ENCODE measurements around the gene B4GALT5.
A peak's percentile ranks its signal among the peaks of the same experiment; 100 is the strongest.
"Not testable (repeated sequence)": the region's sequence is repeated elsewhere in the genome, so short reads cannot be mapped to it uniquely, and the experiment has no call there.

The B4GALT5 gene, protein sequence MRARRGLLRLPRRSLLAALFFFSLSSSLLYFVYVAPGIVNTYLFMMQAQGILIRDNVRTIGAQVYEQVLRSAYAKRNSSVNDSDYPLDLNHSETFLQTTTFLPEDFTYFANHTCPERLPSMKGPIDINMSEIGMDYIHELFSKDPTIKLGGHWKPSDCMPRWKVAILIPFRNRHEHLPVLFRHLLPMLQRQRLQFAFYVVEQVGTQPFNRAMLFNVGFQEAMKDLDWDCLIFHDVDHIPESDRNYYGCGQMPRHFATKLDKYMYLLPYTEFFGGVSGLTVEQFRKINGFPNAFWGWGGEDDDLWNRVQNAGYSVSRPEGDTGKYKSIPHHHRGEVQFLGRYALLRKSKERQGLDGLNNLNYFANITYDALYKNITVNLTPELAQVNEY

DNA sequence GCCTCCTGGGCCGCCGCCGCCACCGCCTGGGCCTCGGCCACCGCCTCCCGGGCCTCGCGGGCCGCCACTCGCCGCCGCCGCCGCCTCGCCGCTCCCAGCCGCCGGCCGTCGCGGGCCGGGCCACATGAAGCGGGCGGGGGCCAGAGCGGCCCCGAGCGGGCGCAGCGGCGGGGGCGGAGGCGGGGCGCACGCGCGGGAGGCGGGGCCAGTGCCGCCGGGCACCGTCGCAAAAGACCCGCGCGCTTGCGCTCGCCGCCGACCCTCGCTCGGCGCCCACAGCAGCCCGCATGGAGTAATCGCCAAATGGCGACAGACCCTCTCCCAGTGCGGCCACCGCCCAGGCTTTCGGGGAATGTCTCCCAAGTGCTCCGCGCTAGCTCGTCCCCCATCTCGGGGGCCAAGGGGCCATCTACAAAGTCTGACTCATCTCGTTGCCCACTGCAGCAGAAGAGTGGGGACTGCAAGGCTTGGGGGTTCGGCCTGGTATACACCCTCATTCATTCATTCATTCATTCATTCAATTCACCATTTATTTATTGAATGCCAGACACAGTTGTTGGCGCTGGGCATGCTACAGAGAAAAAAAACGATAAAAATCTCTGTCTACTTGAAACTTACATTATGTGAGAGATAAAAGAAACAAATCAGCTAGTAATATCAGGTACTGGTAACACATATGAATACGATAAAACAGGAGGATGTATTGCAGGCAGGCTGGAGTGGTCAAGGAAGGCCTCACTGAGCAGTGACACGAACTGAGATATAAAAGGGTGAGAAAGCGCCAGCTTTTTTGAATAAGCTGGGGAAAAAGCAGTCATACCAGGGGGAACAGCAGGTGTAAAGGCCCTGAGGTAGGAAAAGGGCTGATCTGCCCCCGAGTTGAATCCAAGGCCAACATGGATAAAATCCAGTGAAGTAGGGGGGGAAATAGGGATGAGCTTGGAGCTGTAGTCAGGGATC lies at the start of gene B4GALT5:
Gene B4GALT5, minus strand, starts transcription at position 126 of the 960 bp plus-strand sequence. CDS start 188 bp downstream, outside the sequence.
- peak; percentile 87 to 91 (median 88) for DNase-seq

DNA sequence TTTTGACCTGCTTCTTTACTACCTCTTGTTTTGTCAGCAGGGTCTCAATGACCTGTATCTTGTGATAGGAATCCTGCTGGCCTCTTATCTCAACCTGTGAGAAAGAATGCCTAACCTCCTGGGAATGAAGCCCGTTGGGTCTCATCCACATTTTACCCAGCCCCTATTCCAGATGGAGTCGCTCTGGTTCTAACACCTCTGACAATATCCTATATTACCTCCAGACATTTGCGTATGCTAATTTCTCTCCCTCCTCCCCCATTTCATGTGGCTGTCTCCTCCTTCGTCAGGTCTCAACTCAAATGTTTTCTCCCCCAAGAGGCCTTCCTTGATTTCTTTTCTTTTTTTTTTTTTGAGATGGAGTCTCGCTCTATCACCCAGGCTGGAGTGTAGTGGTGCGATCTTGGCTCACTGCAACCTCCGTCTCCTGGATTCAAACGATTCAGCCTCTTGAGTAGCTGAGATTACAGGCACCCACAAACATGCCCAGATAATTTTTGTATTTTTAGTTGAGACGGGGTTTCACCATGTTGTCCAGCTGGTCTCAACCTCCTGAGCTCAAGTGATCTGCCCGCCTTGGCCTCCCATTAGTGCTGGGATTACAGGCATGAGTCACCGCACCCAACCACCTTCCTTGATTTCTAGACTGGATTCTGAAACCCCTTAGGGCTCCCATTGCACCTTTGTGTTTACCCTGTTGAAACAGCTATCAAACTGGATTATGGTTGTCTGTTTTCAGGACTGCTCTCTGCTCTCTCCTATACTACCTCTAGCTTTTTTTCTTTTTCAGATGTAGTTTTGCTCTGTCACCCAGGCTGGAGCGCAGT lies 49.5 kb upstream of the B4GALT5 start:
- no peak for DNase-seq

DNA sequence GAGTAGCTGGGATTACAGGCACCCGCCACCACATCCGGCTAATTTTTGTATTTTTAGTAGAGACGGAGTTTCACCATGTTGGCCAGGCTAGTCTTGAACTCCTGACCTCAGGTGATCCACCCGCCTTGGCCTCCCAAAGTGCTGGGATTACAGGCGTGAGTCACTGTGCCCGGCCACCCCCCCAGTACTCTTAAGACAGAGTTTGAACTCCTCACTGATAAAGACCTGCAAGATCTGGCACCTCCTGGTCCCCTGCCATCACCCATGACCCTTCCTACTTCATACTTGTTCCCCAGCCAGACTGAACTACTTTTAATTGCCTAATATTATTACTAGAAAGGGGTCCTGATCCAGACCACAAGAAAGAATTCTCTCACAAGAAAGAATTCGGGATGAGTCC lies 48.2 kb upstream of the B4GALT5 start:
- DNase-seq = not testable (repeated sequence)

DNA sequence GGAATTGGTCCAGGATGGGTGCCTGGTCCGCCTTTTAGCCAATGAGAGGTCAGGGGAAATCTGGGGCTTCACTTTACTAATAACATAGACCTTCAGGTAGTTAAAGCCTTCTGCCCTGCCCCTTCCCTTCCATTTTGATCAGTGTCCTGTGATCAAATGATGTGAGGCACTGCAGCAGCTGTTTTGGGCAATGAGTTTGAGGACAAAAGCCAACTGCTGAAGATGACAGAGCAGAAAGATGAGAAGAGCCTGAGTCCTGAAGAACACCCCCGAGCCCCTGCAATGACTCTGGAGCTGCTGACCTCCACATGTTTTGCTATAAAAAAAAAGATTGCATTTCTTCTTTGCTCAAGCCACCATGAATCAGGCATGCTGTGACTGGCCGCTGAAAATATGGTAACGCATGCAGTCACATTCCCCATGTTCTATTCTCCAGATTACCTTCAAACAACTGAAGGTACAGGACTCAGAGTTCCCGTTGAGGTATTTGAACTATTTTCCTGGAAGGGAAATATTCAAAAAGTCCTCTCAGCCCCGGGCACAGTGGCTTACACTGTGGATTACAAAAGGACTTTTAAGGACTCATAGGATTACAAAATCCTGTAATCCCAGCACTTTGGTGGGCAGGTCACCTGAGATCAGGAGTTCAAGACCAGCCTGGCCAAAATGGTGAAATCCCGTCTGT lies 45.7 kb upstream of the B4GALT5 start:
- no peak for DNase-seq

DNA sequence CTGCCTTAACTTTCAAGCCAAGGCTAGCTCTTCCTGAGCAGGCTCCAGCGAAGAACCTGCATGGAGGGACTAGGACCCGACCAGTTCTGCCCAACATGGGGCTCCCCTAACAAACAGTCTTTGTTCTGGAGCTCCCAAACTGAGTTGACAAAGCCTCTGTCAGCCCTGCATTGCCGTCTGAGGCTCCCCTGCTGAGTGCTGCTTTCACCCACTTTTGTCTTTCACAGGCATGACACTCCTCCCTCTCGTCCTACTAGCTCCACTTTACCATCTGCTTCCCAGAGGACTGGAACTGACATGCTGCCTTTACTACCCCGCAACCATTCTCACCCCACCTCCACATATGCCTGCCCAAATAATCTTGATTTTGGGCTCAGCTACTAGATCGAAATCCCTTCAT lies 45.1 kb upstream of the B4GALT5 start:
- DNase-seq = peak in 1 of 3 experiments; percentile 11

DNA sequence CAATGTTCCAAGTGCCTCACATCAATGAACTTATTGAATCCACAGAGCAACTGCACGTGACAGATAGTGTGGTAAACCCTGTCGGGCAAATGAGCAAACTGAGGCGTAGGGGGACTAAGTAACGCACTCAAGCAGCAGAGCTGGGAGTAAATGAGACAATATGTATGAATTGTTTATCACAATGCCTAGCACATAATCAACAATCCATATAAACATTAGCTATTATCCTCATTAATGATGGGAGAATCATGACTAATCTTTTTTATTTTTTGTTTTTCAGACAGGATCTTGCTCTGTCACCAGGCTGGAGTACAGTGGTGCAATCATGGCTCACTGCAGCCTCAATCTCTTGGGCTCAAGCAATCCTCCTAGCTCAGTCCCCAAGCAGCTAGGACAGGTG lies 43.9 kb upstream of the B4GALT5 start:
- DNase-seq = no peak

DNA sequence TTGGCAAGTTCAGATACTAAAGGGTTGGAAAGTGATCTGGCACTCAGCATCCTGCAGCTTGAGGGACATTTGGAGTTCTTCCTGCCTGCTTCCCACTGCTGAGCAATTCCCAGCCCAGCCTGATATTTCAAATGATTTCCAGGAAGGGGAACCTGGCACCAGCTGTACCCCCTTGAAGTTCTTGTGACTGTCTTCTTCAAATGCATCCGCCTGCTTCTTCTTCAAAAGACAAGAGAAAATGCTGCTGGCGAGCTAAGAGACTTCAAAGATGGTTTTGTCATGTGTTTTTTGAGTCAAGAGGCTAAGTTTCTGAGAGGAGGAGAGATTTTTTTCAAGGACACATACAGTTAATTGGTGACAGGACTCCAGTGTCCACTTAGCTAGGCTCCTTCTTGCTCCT lies 42.6 kb upstream of the B4GALT5 start:
- DNase-seq = no peak

DNA sequence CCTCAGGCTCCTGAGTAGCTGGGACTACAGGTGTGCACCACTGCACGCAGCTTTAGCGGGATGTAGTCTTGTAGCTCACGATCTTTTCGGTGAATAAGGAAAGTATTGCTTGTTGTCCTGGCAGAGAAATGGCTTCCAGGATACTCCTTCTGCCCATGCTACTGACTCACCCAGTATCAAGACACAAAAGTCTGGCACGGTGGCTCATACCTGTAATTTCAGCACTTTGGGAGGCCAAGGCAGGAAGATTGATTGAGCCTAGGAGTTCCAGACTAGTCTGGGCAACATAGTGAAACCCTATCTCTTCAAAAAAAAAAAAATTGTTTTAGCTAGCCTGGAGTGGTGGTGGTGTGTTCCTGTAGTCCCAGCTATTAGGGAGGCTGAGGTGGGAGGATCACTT lies 40.9 kb upstream of the B4GALT5 start:
- DNase-seq = no peak

DNA sequence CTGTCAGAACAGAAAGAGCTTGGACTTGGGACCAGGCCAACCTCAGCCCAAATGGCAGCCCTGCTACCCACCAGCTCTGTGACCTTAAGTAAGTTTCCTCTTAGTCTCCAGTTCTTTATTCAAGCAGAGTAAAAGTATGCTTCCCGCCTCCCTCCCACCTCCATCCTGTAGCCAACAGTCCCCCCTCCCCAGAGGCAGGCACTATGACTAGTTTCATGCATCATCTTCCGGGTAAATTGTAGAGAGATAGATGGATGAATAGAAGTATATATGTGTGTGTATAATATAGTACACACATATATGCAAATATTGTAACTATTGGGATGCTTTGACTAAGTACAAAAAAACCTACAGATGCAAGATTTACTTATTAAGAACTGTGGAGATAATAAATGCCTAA lies 39.5 kb upstream of the B4GALT5 start:
- DNase-seq = no peak

DNA sequence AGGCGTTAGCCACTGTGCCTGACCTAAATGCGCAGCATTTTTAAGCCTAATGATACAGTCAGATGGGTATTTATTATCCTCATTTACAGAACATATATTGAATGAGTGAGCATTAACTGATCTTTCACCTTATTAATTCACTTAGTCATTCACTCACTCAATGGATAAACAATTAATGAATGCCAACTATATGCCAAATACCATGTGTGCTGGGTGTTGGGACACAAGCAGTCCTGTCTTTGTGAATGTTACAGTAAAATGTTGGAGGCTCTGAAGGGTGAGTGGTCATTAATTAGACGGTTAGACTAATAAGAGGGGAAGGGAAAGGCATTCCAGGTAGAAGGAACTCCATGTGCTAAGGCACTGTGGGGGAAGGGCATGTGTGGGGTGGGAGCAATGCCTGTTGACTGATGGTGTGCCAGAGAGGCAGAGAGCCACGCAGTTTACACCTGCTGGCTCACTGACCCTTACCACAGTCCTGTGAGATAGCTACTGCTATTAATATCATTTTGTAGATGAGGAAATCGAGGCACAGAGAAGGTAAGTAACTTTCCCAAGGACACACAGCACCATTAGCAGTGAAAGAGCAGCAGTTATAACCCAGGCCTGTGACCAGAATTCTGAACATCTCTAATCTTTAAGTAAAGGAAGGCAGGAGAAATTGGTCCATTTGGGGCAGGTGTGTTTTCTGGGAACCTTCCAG lies 38.7 kb upstream of the B4GALT5 start:
- no peak for DNase-seq

DNA sequence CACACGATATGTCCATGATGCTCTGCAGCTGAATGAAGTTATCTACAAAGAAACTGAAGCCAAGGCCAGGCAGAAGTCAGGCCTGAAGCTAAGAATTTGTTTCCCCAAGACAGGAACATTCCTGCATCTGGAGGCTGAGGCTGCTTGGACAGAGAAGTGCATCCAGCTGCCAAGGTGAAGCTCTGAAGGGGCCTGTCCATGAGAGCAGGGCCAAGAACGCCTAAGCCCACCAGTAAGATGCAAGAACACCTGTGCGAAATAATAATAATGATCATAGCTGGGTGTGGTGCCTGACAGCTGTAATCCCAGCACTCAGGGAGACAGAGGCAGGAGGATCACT lies 37.7 kb upstream of the B4GALT5 start:
- DNase-seq = no peak

DNA sequence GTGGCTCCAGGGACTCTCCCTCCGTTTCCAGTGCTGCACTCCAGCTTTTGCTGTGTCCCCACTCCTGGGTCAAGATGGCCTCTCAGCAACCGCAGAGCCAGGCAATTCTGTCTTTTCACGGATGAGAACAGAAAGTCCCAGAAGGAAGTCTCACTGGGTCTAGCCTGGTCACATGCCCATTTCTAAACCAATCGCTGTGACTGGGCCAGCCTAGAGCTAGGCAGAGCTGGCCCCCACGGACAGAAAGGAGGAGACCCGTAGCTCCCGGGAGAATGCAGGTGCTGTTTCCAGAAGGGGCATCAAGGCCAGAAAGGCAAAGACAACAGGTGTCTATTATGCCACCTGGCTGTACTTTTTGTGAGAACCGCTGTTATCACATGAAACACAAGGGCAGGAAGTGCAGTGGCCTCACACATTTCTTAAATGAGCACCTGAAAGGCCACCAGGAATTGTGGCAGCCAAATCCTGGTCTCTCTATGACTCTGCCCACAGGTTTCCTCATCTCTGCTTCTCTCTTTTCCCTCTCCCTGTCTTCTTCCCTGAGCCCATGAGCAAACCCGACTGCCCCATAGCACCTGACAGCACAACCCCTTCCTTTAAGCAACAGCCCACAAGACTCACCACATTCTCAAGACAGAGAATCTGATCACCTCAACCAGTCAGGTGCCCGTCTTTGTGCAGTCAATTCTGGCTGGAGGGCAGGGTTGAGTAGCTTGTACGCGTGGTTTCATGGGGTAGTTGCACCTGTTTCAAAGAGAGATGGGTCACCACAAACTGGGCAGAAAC lies 37.1 kb upstream of the B4GALT5 start:
- DNase-seq = no peak

DNA sequence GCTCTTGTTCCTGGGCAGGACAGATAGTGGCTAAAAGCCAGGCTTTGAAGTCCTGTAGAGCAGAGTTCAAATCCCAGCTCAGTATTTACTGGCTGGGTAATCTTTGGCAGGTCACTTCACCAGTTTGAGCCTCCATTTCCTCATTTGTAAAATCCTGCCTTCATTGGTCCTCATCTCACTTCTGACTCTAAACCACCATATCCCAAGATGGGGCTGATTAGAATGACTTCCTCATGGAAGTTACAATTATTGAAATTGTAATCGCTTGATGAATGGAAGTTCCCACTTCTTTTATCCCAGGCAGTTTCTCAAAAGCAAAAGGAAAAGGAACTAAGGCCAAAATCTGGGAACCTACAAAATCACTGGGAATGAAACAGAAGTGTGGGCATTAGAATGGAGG lies 35.9 kb upstream of the B4GALT5 start:
- DNase-seq = no peak

DNA sequence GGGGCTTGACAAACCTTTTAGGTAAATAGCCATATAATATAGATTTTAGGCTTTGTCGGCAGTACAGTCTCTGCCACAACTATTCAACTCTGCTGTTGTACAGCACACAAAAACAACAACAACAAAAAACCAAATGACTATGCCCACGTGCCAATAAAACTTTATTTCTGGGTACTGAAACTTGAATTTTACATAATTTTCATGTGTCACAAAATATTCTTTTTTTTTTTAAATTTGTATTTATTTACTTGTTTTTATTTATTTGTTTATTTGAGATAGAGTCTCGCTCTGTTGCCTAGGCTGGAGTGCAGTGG lies 34.8 kb upstream of the B4GALT5 start:
- no peak for DNase-seq

DNA sequence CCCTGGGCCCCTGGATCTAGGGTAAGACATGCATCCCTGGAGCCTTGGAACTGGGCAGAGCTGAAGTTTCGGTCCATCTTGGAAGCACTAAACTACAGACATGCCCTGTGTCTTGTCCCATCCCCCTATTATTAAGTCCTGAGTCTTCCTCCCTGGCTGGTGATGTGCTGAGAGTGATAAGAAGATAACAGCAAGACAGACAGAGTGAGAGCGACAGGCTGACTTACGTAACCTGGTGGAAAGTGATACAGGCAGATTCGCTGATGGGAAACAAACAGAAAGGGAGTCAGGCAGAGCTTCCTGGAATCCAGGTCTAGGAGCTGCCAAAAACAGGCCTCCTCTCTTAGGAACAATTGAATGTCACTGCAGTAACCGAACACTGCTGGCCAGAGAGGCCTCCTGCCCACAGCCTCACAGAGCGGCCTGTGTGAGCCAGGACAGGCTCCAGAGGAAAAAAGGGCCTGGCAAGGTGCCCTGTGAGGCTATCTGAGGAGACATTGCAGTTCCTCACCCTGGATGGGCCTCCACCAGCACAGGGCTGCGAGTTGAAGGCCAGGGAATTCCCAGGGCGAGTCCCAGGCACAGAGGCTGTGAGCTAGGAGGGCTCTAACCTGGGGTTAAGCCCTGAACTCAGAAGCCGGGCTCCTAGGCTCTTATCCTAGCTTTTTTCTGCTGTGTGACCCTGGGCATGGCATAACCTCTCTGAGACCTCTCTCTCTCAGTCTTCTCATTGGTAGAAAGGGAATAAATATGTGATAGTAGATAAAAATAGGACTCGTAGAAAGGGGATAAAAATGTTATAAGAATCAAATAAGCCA lies 34.2 kb upstream of the B4GALT5 start:
- DNase-seq = no peak

DNA sequence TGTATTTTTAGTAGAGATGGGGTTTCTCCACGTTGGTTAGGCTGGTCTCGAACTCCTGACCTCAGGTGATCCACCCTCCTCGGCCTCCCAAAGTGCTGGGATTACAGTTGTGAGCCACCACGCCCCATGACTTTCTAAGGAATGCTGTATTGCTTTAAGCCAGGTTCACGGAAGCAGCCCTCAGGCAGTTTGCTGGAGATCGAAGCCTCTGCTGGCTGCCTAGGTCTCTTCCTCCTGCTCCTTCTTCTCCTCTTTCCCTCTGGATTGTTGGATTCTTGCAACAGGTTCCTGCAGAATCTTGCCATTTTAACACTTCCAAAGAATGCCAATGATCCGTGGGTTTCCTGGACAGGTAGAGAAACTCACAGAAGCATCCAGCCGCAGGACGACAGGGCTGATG lies 29.3 kb upstream of the B4GALT5 start:
- DNase-seq = no peak

DNA sequence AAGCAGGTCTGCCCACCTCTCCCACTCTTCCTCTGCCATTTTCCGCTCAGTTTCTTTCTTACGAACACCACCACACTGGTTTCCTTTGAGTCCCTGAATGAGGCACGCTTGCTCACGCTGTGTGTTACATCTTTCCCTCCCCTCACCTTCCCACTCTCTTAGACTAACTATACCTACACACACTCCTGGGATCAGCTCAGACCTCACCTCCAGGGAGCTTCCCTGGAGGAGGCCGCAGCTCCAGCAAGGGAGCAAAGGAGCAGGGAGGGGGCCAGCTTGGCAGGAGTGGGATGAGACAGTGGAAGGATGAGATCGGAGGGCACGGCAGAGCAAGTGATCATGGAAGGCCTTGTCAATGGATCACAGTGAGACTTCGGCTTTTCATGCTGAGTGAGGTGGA lies 28.3 kb upstream of the B4GALT5 start:
- DNase-seq = no peak

DNA sequence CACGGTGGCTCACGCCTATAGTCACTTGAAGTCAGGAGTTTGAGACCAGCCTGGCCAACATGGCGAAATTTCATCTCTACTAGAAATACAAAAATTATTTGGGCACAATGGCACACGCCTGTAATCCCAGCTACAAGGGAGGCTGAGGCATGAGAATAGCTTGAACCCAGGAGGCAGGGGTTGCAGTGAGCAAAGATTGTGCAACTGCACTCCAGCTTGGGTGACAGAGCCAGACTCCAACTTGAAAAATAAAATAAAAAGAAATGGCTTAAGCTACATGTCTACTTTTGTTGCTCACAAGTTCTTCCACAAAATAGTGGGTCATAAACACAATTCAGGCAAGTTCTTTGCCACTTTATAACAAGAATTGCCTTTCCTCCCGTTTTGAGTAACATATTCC lies 27.1 kb upstream of the B4GALT5 start:
- no peak for DNase-seq

DNA sequence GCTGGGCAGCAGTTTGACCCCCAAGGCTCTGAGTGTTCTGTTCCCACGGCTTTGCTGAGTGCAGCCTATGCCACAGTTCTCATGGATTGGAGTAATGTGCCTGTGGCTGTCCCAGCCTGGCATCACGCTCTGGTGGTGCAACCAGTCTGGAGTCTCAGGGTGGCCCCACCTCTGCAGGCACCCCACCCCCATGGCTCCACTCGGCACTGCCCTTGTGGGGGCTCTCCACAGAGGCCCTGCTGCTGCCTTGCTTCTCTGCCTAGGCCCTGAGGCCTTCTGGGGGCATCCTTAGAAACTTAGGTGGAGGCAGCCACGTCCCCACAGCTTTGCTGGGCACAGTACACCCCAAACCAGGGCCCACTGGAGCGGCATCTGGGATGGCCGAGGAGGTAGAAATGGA lies 25.4 kb upstream of the B4GALT5 start:
- DNase-seq = no peak

DNA sequence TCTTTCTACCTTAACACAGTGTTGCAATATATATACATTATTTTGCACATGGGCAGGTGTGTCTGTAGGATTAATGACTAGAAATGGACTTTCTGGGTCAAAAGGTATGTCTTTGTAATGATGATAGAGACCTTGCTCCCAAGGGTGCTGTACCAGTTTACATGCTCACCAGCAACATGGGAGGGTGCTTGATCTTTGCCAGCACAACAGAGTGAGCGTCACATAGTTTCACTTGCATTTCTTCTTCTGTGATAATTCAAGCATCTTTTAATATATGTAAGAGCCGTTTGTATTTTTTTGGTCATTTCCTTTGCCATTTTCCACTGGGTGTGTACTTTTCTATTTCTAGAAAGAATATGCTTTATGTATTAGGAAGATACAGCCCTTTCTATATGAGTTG lies 23.6 kb upstream of the B4GALT5 start:
- no peak for DNase-seq
